Measurements from ENCODE around the gene RTRAF. TPM values are rescaled to one million over a fixed set of nuclear protein-coding genes. Genes with fewer than 3 reads are reported as not detected.

RTRAF gene
- polyA plus RNA-seq, 4 donors, result 243 to 307 (median 264) TPM

- no peak for DNase-seq (ENCODE audit: low read depth in 4 of 4, low spot score in 2 of 4)
These were observed 30.9 kb downstream of the RTRAF start for GRCh38 chr14:52020161-52020714.

- no peak for DNase-seq (ENCODE audit: low read depth in 4 of 4, low spot score in 2 of 4)
These were observed 31.7 kb downstream of the RTRAF start for GRCh38 chr14:52020866-52021717.

GRCh38 chr14:52021957-52022600 lies 32.7 kb downstream of the RTRAF start:
- no peak for DNase-seq (ENCODE audit: low read depth in 4 of 4, low spot score in 2 of 4)

GRCh38 chr14:52023518-52023917 lies 34.2 kb downstream of the RTRAF start:
- DNase-seq (ENCODE audit: low read depth in 4 of 4, low spot score in 2 of 4), result no peak

GRCh38 chr14:52025310-52025709 lies 36.0 kb downstream of the RTRAF start:
- DNase-seq (ENCODE audit: low read depth in 4 of 4, low spot score in 2 of 4), result no peak

- DNase-seq (ENCODE audit: low read depth in 4 of 4, low spot score in 2 of 4), result no peak
These were observed 36.8 kb downstream of the RTRAF start for GRCh38 chr14:52026017-52026660.

- no peak for DNase-seq (ENCODE audit: low read depth in 4 of 4, low spot score in 2 of 4)
These were observed 37.6 kb downstream of the RTRAF start for GRCh38 chr14:52026901-52027300.

GRCh38 chr14:52029881-52030280 lies 40.5 kb downstream of the RTRAF start:
- no peak for DNase-seq (ENCODE audit: low read depth in 4 of 4, low spot score in 2 of 4)

- no peak for DNase-seq (ENCODE audit: low read depth in 4 of 4, low spot score in 2 of 4)
These were observed 42.4 kb downstream of the RTRAF start for GRCh38 chr14:52031781-52032180.

GRCh38 chr14:52032204-52032801 lies 43.0 kb downstream of the RTRAF start:
- DNase-seq (ENCODE audit: low read depth in 4 of 4, low spot score in 2 of 4), result no peak

GRCh38 chr14:52033101-52033642 lies 43.8 kb downstream of the RTRAF start:
- no peak for DNase-seq (ENCODE audit: low read depth in 4 of 4, low spot score in 2 of 4)

GRCh38 chr14:52039124-52039815 lies 49.9 kb downstream of the RTRAF start:
- no peak for DNase-seq (ENCODE audit: low read depth in 4 of 4, low spot score in 2 of 4)

- no peak for DNase-seq (ENCODE audit: low read depth in 4 of 4, low spot score in 2 of 4)
These were observed 51.3 kb downstream of the RTRAF start for GRCh38 chr14:52040598-52040997.

GRCh38 chr14:52042371-52043289 lies 53.3 kb downstream of the RTRAF start:
- no peak for DNase-seq (ENCODE audit: low read depth in 4 of 4, low spot score in 2 of 4)

GRCh38 chr14:52043690-52044089 lies 54.3 kb downstream of the RTRAF start:
- DNase-seq (ENCODE audit: low read depth in 4 of 4, low spot score in 2 of 4), result no peak

- no peak for DNase-seq (ENCODE audit: low read depth in 4 of 4, low spot score in 2 of 4)
These were observed 55.6 kb downstream of the RTRAF start for GRCh38 chr14:52044791-52045522.

- no peak for DNase-seq (ENCODE audit: low read depth in 4 of 4, low spot score in 2 of 4)
These were observed 57.1 kb downstream of the RTRAF start for GRCh38 chr14:52046376-52046917.

- DNase-seq (ENCODE audit: low read depth in 4 of 4, low spot score in 2 of 4), result no peak
These were observed 58.8 kb downstream of the RTRAF start for GRCh38 chr14:52048116-52048515.
